ENCODE results near the gene SLC6A11.

SLC6A11 gene

DNA sequence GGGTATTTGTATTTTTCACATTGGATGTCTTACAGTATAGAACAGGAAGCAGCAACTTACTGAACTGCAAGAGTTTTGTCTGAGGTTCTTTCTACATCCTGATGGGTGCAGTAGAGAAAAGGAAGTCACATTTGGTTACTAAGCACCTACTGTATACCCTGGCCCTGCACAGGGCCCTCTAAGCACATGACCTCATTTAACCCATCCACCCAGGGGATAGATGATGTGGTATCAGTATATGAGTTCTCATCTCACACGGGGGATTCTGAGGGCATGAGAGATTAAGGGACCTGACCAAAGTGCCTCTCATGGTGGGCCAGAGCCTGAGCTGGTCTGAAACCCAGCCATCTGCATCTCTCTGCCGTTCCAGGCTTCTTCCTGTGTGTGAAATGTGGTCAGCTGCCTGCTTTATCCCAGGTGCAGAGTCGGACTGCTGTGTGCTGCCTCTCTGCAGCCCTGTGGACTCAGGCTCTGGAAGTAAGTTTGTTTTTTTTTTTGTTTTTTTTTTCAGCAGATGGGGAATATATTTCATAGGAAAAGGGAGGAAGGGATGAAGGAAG, 17.9 kb downstream of the SLC6A11 start:
- no peak overlapping the region for H3K4me3 ChIP-seq (ENCODE audit: control insufficient read depth, low read depth, low read length)
- TF ChIP-seq, protein P1, sequence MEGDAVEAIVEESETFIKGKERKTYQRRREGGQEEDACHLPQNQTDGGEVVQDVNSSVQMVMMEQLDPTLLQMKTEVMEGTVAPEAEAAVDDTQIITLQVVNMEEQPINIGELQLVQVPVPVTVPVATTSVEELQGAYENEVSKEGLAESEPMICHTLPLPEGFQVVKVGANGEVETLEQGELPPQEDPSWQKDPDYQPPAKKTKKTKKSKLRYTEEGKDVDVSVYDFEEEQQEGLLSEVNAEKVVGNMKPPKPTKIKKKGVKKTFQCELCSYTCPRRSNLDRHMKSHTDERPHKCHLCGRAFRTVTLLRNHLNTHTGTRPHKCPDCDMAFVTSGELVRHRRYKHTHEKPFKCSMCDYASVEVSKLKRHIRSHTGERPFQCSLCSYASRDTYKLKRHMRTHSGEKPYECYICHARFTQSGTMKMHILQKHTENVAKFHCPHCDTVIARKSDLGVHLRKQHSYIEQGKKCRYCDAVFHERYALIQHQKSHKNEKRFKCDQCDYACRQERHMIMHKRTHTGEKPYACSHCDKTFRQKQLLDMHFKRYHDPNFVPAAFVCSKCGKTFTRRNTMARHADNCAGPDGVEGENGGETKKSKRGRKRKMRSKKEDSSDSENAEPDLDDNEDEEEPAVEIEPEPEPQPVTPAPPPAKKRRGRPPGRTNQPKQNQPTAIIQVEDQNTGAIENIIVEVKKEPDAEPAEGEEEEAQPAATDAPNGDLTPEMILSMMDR (IDR thresholded peaks at IDR 0.05; ENCODE audit: control insufficient read depth, insufficient read depth, low read depth, low read length, missing control alignments), result no peak
- DNase-seq (ENCODE audit: low read depth), result no peak

DNA sequence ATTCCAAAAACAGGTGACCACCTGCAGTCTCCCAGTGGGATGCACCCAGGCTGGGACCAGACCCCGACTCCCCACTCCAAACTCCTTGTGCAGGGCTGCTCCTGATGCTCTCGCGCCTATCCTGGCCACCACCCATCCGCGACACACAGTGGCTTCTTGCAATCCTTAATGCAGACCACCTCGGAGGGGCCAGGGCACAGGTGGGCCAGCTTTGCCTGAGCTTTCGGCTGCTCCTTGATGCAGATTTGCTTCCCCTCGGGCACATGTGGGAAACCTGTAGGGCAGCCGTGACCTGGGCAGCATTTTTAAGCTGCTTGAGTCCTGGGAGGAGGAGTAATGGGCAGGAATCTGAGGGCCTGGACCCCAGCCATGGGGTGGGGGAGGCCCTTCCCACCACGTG, 18.9 kb downstream of the SLC6A11 start:
- TF ChIP-seq, protein P1 (IDR thresholded peaks at IDR 0.05; ENCODE audit: control insufficient read depth, insufficient read depth, low read depth, low read length, missing control alignments), result no peak
- no peak for DNase-seq (ENCODE audit: low read depth)
- no peak overlapping the region for H3K4me3 ChIP-seq (ENCODE audit: control insufficient read depth, low read depth, low read length)

DNA sequence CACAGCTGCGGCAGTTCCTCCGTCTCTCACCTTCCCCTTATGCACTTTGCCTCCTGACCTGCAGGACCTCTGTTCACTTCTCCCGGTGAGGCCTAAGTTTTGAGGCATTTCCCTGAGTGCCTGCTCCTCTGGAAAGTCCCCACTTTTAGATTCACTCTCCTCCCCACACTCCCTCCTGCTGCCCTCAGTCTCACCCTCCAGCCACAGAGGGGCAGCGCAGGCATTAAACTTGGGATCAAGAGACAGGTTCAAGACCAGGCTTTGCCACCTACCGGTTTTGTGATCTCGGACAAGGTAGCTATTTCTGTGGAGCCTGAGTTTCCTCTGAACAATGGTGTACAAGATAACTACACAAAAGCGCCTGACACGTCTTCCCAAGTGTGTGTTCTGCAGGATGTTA, 19.4 kb downstream of the SLC6A11 start:
- TF ChIP-seq, protein P1 (IDR thresholded peaks at IDR 0.05; ENCODE audit: control insufficient read depth, insufficient read depth, low read depth, low read length, missing control alignments), result no peak
- no peak for DNase-seq (ENCODE audit: low read depth)

DNA sequence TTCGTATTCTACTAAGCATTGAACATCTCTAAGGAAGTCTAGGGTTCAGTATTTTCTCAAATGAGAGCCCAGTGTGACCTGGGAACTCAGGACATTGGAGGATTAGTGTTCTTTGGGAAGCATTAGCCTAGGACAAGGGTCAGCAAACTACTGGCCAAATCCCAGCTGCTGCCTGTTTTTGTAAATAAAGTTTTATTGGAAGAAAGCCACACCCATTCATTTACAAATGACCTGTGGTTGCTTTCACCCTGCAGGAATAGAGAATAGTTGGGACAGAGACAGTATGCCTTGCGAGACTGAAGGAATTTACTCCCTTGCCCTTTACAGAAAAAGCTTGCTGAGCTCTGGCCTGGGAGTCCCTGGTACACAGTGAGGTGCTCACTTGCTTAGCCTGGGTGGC, 20.6 kb downstream of the SLC6A11 start:
- H3K4me3 ChIP-seq (ENCODE audit: control insufficient read depth, low read depth, low read length), result no peak overlapping the region
- no peak for DNase-seq (ENCODE audit: low read depth)
- TF ChIP-seq, protein P1 (IDR thresholded peaks at IDR 0.05; ENCODE audit: control insufficient read depth, insufficient read depth, low read depth, low read length, missing control alignments), result no peak

More for the DNA sequence above, 19.4 kb downstream of the SLC6A11 start:
- no peak overlapping the region for H3K4me3 ChIP-seq (ENCODE audit: control insufficient read depth, low read depth, low read length)

DNA sequence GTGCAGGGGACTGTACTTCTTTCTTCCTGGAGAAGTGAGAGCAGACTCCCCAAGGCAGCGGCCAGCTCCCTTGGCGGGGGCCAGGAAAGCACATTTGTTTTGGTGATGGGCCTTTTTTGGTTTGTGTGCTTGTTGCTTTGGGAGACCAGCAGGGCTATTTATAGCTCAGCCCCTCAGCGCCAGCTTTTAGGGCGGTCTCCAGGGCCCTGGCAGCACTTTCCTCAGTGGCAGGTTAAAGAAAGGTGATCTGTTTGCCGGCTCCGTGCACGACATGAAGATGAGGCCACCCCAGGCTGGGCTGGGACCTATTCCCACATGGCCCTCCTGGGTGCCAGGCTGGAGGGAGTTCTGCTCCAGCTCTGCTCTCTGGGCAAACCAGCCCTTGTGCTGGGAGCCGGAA, 21.8 kb downstream of the SLC6A11 start:
- TF ChIP-seq, protein P1 (IDR thresholded peaks at IDR 0.05; ENCODE audit: control insufficient read depth, insufficient read depth, low read depth, low read length, missing control alignments), result no peak
- no peak for DNase-seq (ENCODE audit: low read depth)
- no peak overlapping the region for H3K4me3 ChIP-seq (ENCODE audit: control insufficient read depth, low read depth, low read length)

DNA sequence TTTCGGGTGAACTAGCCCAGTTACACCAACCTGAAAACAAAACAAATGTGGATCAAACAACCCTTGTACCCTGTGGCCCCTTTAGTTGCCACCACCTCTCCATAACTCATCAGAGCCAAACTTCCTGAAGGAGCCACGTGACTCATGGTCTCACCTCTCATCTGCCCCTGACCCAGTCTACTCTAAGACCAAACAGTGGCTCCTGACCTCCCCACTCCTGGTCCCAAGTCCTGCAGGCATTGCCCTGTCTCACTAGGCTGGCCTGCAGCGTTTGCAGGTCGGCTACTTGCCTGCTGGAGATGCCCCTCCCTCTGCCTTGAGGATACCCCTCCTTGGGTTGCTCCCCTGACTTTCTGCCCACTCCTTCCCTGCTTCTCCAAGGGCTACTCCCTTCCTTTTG, 23.1 kb downstream of the SLC6A11 start:
- TF ChIP-seq, protein P1 (IDR thresholded peaks at IDR 0.05; ENCODE audit: control insufficient read depth, insufficient read depth, low read depth, low read length, missing control alignments), result no peak
- H3K4me3 ChIP-seq (ENCODE audit: control insufficient read depth, low read depth, low read length), result no peak overlapping the region
- no peak for DNase-seq (ENCODE audit: low read depth)

DNA sequence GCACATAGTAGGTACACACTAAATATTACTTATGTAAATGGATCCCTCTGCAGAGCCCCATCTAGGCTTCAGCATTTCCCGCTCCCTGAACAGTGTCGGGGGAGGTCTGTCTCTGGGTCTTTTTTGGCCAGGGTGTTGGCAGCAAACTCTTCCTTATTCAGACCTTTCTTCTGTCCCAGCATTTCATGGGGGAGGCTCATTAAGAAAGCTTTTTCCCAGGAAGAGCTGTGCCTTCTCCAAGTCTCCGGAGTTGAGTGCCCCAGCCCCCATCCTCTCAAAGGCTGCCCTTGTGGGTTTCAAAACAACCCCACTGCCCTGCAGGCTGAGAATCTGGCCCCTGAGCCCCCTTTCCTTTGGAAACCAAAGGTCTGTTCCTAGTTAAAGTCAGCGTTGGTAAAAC, 25.1 kb downstream of the SLC6A11 start:
- TF ChIP-seq, protein P1 (IDR thresholded peaks at IDR 0.05; ENCODE audit: control insufficient read depth, insufficient read depth, low read depth, low read length, missing control alignments), result no peak
- H3K4me3 ChIP-seq (ENCODE audit: control insufficient read depth, low read depth, low read length), result no peak overlapping the region
- DNase-seq (ENCODE audit: low read depth), result no peak

Data from AG09309 (cell line).